Choroid plexus epithelial cell (primary cell): ENCODE data around the gene OAT.
A peak's percentile ranks its signal among the peaks of the same experiment; 100 is the strongest.

Experiments
- DNase-seq: peaks from one replicate; pipeline ENCODE4 v3.0.0-alpha.2; 2010; ENCODE audit warnings: low read depth
- H3K4me3 ChIP-seq: 2 replicates; pipeline ENCODE4 v1.5.1; 2011; ENCODE audit warnings: low read depth, mild to moderate bottlenecking, control low read depth, low read length, moderate library complexity
- TF ChIP-seq, protein P1 (sequence below): conservative IDR thresholded peaks from 2 replicates; pipeline ENCODE4 v1.5.1; 2011; ENCODE audit warnings: low read depth, mild to moderate bottlenecking, control low read depth, inconsistent platforms, low read length, moderate library complexity

Gene OAT

GRCh38 chr10:124425227-124425962 lies 6.7 kb upstream of the OAT start:
- TF ChIP-seq, protein P1, sequence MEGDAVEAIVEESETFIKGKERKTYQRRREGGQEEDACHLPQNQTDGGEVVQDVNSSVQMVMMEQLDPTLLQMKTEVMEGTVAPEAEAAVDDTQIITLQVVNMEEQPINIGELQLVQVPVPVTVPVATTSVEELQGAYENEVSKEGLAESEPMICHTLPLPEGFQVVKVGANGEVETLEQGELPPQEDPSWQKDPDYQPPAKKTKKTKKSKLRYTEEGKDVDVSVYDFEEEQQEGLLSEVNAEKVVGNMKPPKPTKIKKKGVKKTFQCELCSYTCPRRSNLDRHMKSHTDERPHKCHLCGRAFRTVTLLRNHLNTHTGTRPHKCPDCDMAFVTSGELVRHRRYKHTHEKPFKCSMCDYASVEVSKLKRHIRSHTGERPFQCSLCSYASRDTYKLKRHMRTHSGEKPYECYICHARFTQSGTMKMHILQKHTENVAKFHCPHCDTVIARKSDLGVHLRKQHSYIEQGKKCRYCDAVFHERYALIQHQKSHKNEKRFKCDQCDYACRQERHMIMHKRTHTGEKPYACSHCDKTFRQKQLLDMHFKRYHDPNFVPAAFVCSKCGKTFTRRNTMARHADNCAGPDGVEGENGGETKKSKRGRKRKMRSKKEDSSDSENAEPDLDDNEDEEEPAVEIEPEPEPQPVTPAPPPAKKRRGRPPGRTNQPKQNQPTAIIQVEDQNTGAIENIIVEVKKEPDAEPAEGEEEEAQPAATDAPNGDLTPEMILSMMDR, result no peak
- DNase-seq, result no peak
- H3K4me3 ChIP-seq, result no peak overlapping the region

DNA sequence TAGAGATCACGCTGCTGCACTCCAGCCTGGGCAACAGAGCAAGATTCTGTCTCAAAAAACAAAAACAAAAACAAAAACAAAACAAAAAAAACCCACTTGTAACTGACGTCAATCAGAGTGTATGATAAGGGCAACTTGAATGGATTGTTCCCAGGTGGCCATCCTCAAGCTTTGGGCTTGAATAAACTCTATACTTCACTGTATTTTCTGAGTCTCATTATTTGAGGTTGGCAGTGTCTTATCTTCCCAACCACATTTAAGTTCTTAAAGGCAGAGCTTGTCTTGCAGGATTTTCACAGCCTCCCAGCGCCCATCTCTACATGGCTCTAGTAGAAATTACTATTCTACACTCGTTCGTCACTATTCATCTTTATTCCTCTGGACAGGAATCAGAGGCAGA lies 5.1 kb upstream of the OAT start:
- TF ChIP-seq, protein P1, result no peak
- DNase-seq, result no peak
- no peak overlapping the region for H3K4me3 ChIP-seq

DNA sequence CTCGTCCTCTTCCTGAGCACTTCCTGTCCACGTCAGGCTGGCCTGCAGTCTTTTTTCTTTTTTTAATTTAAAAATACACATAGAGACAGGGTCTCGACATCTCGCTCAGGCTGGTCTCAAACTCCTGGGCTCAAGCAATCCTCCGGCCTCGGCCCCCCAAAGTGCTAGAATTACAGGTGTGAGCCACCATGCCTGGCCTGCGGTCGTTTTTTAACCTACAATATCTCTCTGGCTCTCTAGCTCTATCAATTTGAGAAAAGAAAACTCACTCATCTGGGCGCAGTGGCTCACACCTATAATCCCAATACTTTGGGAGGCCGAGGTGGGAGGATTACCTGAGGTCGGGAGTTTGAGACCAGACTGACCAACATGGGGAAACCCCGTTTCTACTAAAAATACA lies 4.0 kb upstream of the OAT start:
- TF ChIP-seq, protein P1, result no peak
- DNase-seq, result no peak
- H3K4me3 ChIP-seq, result no peak overlapping the region

- peak; percentile 8 for DNase-seq
- H3K4me3 ChIP-seq, result no peak overlapping the region
- TF ChIP-seq, protein P1, result no peak
These were observed 1.5 kb upstream of the OAT start for GRCh38 chr10:124420254-124420653.

GRCh38 chr10:124419635-124420034 lies 912 bp upstream of the OAT start:
- no peak for DNase-seq
- H3K4me3 ChIP-seq, result no peak overlapping the region
- TF ChIP-seq, protein P1, result no peak

DNA sequence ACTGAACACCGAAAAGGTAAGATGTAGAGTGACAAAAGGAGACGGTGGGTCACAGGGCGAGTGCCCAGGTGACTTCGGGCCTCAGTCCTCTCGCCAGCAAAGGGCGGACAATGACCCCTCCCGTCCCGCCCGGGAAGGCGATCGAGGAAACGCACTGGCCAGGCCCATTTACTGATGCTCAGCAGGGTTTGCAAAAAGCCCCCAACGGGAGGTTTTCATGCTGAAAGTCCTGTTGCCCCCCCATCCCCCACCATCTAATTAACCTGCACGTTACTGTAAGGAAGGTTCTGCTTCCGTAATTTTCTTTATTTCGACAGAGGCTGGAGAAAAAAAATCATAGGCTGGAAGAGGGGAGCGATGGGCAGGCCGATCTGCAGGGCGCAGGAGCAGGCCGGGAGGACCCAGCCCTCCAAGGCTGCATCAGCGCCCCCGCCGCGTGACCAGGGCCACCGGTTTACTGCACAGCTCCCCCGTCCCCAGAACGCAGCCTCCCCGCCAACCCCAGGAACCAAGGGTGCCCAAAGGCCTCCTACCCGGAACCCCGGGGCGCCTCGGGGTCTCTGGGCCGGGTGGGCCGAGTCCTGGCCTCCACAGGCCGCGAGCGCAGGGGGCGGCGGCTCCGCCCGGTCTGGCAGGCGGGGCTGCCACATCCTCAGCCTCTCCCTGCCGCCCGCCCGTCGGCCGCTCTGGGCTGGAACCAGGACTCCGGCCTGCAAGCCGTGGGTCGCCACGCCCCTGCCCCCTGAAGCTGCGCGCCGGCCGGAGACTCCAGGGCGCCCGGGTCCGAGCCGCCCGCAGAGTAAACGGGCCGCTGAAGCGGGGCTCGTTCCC lies 613 bp downstream of the OAT start:
- TF ChIP-seq, protein P1, result peak; percentile 18
- peak overlapping the region; percentile 88 for H3K4me3 ChIP-seq
- DNase-seq, result peak; percentile 67

GRCh38 chr10:124416733-124417132 lies 2.0 kb downstream of the OAT start:
- TF ChIP-seq, protein P1, result no peak
- DNase-seq, result peak; percentile 63
- H3K4me3 ChIP-seq, result no peak overlapping the region
